GM12878 (cell line): ENCODE measurements around the gene NAP1L4. TPM values are rescaled to one million over a fixed set of nuclear protein-coding genes. Genes with fewer than 3 reads are reported as not detected.
A peak's percentile ranks its signal among the peaks of the same experiment; 100 is the strongest.

Experiments used
- CBFB ChIP-seq: IDR thresholded peaks from 2 replicates; pipeline ENCODE4 v1.6.1; 2016; ENCODE audit warnings: antibody characterized with exemption, low read depth
- DPF2 ChIP-seq: fragments of 450-650 bp; IDR thresholded peaks from 2 replicates; pipeline ENCODE4 v1.6.1; 2017; ENCODE audit warnings: mild to moderate bottlenecking
- EP300 ChIP-seq, 2 experiments: fragments of 150-350 bp in 1 of 2; IDR thresholded peaks; 2 replicates each; pipeline ENCODE4 v1.6.1; 2011 to 2012; ENCODE audit warnings: low read depth in 2 of 2, low read length in 2 of 2, borderline replicate concordance in 1 of 2, improper control_type of control experiment in 1 of 2, inconsistent platforms in 1 of 2; ENCODE audit not compliant: control insufficient read depth in 1 of 2
- GABPA ChIP-seq: IDR thresholded peaks from 2 replicates; pipeline ENCODE4 v1.6.1; 2014; ENCODE audit warnings: antibody characterized with exemption, low read depth, mild to moderate bottlenecking, inconsistent platforms
- IRF4 ChIP-seq: IDR thresholded peaks from 2 replicates; pipeline ENCODE4 v1.6.1; 2011; ENCODE audit warnings: low read depth, low read length
- JUNB ChIP-seq: IDR thresholded peaks from 2 replicates; pipeline ENCODE4 v1.6.1; 2016; ENCODE audit warnings: antibody characterized with exemption, mild to moderate bottlenecking
- KDM1A ChIP-seq: fragments of 200-600 bp; sonication (generic); IDR thresholded peaks from 2 replicates; pipeline ENCODE4 v1.6.1; 2016; ENCODE audit warnings: borderline replicate concordance
- LARP7 ChIP-seq: fragments of 450-650 bp; IDR thresholded peaks from 2 replicates; pipeline ENCODE4 v1.6.1; 2017; ENCODE audit warnings: mild to moderate bottlenecking
- MEF2A ChIP-seq: IDR thresholded peaks from 2 replicates; pipeline ENCODE4 v1.6.1; 2011; ENCODE audit warnings: low read depth, mild to moderate bottlenecking, low read length, moderate library complexity; ENCODE audit not compliant: insufficient read depth
- NR2C1 ChIP-seq: fragments of 450-650 bp; IDR thresholded peaks from 2 replicates; pipeline ENCODE4 v1.6.1; 2017; ENCODE audit warnings: antibody characterized with exemption, mild to moderate bottlenecking, moderate library complexity
- RAD51 ChIP-seq: fragments of 450-650 bp; IDR thresholded peaks from 2 replicates; pipeline ENCODE4 v1.6.1; 2016; ENCODE audit warnings: moderate library complexity, mild to moderate bottlenecking, inconsistent platforms
- SMAD5 ChIP-seq: IDR thresholded peaks from 2 replicates; pipeline ENCODE4 v1.6.1; 2016; ENCODE audit warnings: antibody characterized with exemption, low read depth
- SRF ChIP-seq, 2 experiments: IDR thresholded peaks; 2 replicates each; pipeline ENCODE4 v1.6.1; 2011; ENCODE audit warnings: low read depth in 2 of 2, low read length in 2 of 2, mild to moderate bottlenecking in 1 of 2, moderate library complexity in 1 of 2
- USF1 ChIP-seq: IDR thresholded peaks from 2 replicates; pipeline ENCODE4 v1.6.1; 2011; ENCODE audit warnings: borderline replicate concordance, low read depth, mild to moderate bottlenecking, moderate library complexity, mixed read lengths, low read length; ENCODE audit not compliant: insufficient read depth; ENCODE audit errors: extremely low read length
- ZBED1 ChIP-seq: IDR thresholded peaks from 2 replicates; pipeline ENCODE4 v1.6.1; 2016; ENCODE audit warnings: borderline replicate concordance
- polyA plus RNA-seq, 11 experiments: library from polyadenylated mRNA; depleted of rRNA in 4 of 11; unstranded in 6 of 11; stranded (reverse) in 5 of 11; fragments of >200 nt; fragmentation: Nextera tagmentation in 4 of 11; fragmentation: Illumina TruSeq in 1 of 11; extraction: Ambion mirVana in 4 of 11; extraction: Trizol in 1 of 11; gene quantifications; 1 replicate in 1 of 11; 2 replicates in 10 of 11; pipeline versions ENCODE4 v1.2.1 to v1.2.3, GENCODE V29; 2011 to 2016; ENCODE audit warnings: inconsistent platforms in 2 of 11, missing spikeins in 2 of 11, low read depth in 1 of 11
- total RNA-seq, 4 experiments: library from RNA; depleted of rRNA in 3 of 4; stranded (reverse); fragments of >200 nt in 3 of 4; fragmentation: Illumina TruSeq in 1 of 4; extraction: Trizol in 1 of 4; gene quantifications; 2 replicates each; pipeline versions ENCODE4 v1.2.1 to v1.2.3, GENCODE V29; 2013 to 2021
- TF ChIP-seq, protein P1 (sequence below): fragments of 150-350 bp; IDR thresholded peaks from 2 replicates; pipeline ENCODE4 v1.6.1; 2016; ENCODE audit warnings: low read depth, low read length

The NAP1L4 gene
- total and polyA plus RNA-seq, 10 of the 15 experiments (the other 5 are each of a cell fraction or from before 2014, with no cell fraction given): 24.8 to 198 (median 114) TPM

- peak; percentile 34 for TF ChIP-seq USF1
- TF ChIP-seq DPF2: peak; percentile 55
- no peak for TF ChIP-seq EP300 (IDR thresholded peaks at IDR 0.05; ENCODE audit: borderline replicate concordance in 1 of 2, control insufficient read depth in 1 of 2, low read depth in 2 of 2, low read length in 2 of 2)
- no peak for TF ChIP-seq SMAD5
- no peak for TF ChIP-seq KDM1A
- TF ChIP-seq ZBED1: no peak
- no peak for TF ChIP-seq CBFB
- TF ChIP-seq SRF (IDR thresholded peaks at IDR 0.05; ENCODE audit: low read depth in 2 of 2, low read length in 2 of 2): no peak
- no peak for TF ChIP-seq NR2C1
- TF ChIP-seq, protein P1, sequence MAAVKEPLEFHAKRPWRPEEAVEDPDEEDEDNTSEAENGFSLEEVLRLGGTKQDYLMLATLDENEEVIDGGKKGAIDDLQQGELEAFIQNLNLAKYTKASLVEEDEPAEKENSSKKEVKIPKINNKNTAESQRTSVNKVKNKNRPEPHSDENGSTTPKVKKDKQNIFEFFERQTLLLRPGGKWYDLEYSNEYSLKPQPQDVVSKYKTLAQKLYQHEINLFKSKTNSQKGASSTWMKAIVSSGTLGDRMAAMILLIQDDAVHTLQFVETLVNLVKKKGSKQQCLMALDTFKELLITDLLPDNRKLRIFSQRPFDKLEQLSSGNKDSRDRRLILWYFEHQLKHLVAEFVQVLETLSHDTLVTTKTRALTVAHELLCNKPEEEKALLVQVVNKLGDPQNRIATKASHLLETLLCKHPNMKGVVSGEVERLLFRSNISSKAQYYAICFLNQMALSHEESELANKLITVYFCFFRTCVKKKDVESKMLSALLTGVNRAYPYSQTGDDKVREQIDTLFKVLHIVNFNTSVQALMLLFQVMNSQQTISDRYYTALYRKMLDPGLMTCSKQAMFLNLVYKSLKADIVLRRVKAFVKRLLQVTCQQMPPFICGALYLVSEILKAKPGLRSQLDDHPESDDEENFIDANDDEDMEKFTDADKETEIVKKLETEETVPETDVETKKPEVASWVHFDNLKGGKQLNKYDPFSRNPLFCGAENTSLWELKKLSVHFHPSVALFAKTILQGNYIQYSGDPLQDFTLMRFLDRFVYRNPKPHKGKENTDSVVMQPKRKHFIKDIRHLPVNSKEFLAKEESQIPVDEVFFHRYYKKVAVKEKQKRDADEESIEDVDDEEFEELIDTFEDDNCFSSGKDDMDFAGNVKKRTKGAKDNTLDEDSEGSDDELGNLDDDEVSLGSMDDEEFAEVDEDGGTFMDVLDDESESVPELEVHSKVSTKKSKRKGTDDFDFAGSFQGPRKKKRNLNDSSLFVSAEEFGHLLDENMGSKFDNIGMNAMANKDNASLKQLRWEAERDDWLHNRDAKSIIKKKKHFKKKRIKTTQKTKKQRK: no peak
- TF ChIP-seq GABPA: no peak
- peak; percentile 29; the same call in 1 of the 2 replicates for TF ChIP-seq JUNB
- peak; percentile 27; the same call in 1 of the 2 replicates for TF ChIP-seq RAD51
- no peak for TF ChIP-seq MEF2A
- TF ChIP-seq IRF4: peak; percentile 54; the same call in 1 of the 2 replicates
- no peak for TF ChIP-seq LARP7
These were observed 93.6 kb downstream of the NAP1L4 start (continued) for GRCh38 chr11:2898366-2899079.
